Hepatocyte (in vitro differentiated cells): ENCODE measurements around the gene MACROD2. TPM values are rescaled to one million over a fixed set of nuclear protein-coding genes. Genes with fewer than 3 reads are reported as not detected.

Experiments used
- DNase-seq: peaks from one replicate; pipeline ENCODE4 v3.0.0-alpha.2; 2016; ENCODE audit warnings: low spot score
- H2AFZ ChIP-seq: fragments of 200-600 bp; sonication (generic); 2 replicates; pipeline ENCODE4 v1.6.0; 2016; ENCODE audit warnings: antibody characterized with exemption, mild to moderate bottlenecking
- H3K27ac ChIP-seq: fragments of 200-600 bp; sonication (generic); 2 replicates; pipeline ENCODE4 v1.5.1; 2016; ENCODE audit warnings: mild to moderate bottlenecking
- H3K27me3 ChIP-seq: fragments of 200-600 bp; sonication (generic); 2 replicates; pipeline ENCODE4 v1.6.1; 2016
- H3K36me3 ChIP-seq: fragments of 200-600 bp; sonication (generic); replicated peaks from 2 replicates; pipeline ENCODE4 v1.5.1; 2016; ENCODE audit warnings: low read depth; ENCODE audit not compliant: insufficient read depth
- H3K4me1 ChIP-seq: fragments of 200-600 bp; sonication (generic); 2 replicates; pipeline ENCODE4 v1.5.1; 2016; ENCODE audit warnings: mild to moderate bottlenecking, moderate library complexity; ENCODE audit not compliant: insufficient read depth
- H3K4me2 ChIP-seq: fragments of 200-600 bp; sonication (generic); 2 replicates; pipeline ENCODE4 v1.6.0; 2016
- H3K4me3 ChIP-seq: fragments of 200-600 bp; sonication (generic); 2 replicates; pipeline ENCODE4 v1.5.1; 2016; ENCODE audit warnings: mild to moderate bottlenecking
- H3K79me2 ChIP-seq: fragments of 200-600 bp; sonication (generic); 2 replicates; pipeline ENCODE4 v1.6.0; 2017; ENCODE audit warnings: mild to moderate bottlenecking
- H3K9me2 ChIP-seq: fragments of 200-600 bp; sonication (generic); replicated peaks from 2 replicates; pipeline ENCODE4 v1.6.0; 2017; ENCODE audit warnings: mild to moderate bottlenecking; ENCODE audit not compliant: insufficient read depth
- H3K9me3 ChIP-seq: fragments of 200-600 bp; sonication (generic); 2 replicates; pipeline ENCODE4 v1.5.1; 2016; ENCODE audit warnings: low read depth, mild to moderate bottlenecking
- H4K20me1 ChIP-seq: fragments of 200-600 bp; sonication (generic); 2 replicates; pipeline ENCODE4 v1.6.0; 2016; ENCODE audit warnings: mild to moderate bottlenecking; ENCODE audit not compliant: insufficient read depth, poor library complexity, severe bottlenecking
- CTCF ChIP-seq: fragments of 200-600 bp; sonication (generic); IDR thresholded peaks from 2 replicates; pipeline ENCODE4 v1.5.1; 2016; ENCODE audit warnings: antibody characterized with exemption, mild to moderate bottlenecking; ENCODE audit not compliant: poor library complexity
- EZH2 ChIP-seq: fragments of 200-600 bp; sonication (generic); IDR thresholded peaks from 2 replicates; pipeline ENCODE4 v1.6.1; 2016; ENCODE audit warnings: antibody characterized with exemption, mild to moderate bottlenecking, borderline replicate concordance
- EZH2phosphoT487 ChIP-seq: fragments of 200-600 bp; sonication (generic); IDR thresholded peaks from one replicate; pipeline ENCODE4 v1.6.1; 2018; ENCODE audit warnings: antibody characterized with exemption, mild to moderate bottlenecking, low read depth, moderate library complexity; ENCODE audit not compliant: unreplicated experiment, severe bottlenecking
- WGBS: methylation state at CpG from one replicate; pipeline ENCODE4 v1.1.6; 2016; ENCODE audit warnings: low lambda C conversion rate; ENCODE audit errors: missing lambda C conversion rate; 5-methylcytosine and 5-hydroxymethylcytosine counted together
- polyA plus RNA-seq: library from polyadenylated mRNA; unstranded; fragments of >200 nt; fragmentation: Nextera tagmentation; extraction: Ambion mirVana; gene quantifications from 2 replicates; pipeline ENCODE4 v1.2.1, GENCODE V29; 2016
- total RNA-seq: library from RNA; depleted of rRNA; stranded (reverse); fragments of >200 nt; gene quantifications from 2 replicates; pipeline ENCODE4 v1.2.3, GENCODE V29; 2014

MACROD2 gene
- total and polyA plus RNA-seq, 2 experiments from 2014 or later: 2.4 to 3.1 TPM

- TF ChIP-seq CTCF: no peak
- H2AFZ ChIP-seq: no peak overlapping the region
These were observed 1084.5 kb downstream of the MACROD2 start for GRCh38 chr20:15079594-15080340.

GRCh38 chr20:15081261-15081660, 1085.9 kb downstream of the MACROD2 start:
- 60% methylated on average over 1 of the region's 1 CpG for WGBS
- Histone ChIP-seq H3K27me3 (no peaks in the 10 kb centered on the region), H4K20me1 (no peaks in the 10 kb centered on the region), H3K9me3 (no peaks in the 10 kb centered on the region), H3K27ac (no peak overlapping the region), H2AFZ (no peak overlapping the region), H3K4me3 (no peak overlapping the region), H3K4me2 (no peak overlapping the region), H3K9me2 (no peaks in the 10 kb centered on the region), H3K4me1 (peaks cover 5% of the 10 kb centered on the region), H3K36me3 (no peaks in the 10 kb centered on the region), H3K79me2 (no peaks in the 10 kb centered on the region)
- no peak for TF ChIP-seq EZH2
- no peak for DNase-seq

More at GRCh38 chr20:15079594-15080340, 1084.5 kb downstream of the MACROD2 start:
- H3K9me3 ChIP-seq: no peaks in the 10 kb centered on the region
- peaks cover 5% of the 10 kb centered on the region for H3K4me1 ChIP-seq
- no peaks in the 10 kb centered on the region for H4K20me1 ChIP-seq
- H3K27me3 ChIP-seq: no peaks in the 10 kb centered on the region
- no peak for DNase-seq
- no peak overlapping the region for H3K4me3 ChIP-seq
- H3K9me2 ChIP-seq: no peaks in the 10 kb centered on the region
- H3K79me2 ChIP-seq: no peaks in the 10 kb centered on the region
- WGBS: 100% methylated on average over 1 of the region's 1 CpG
- H3K36me3 ChIP-seq: no peaks in the 10 kb centered on the region
- H3K4me2 ChIP-seq: no peak overlapping the region
- no peak overlapping the region for H3K27ac ChIP-seq

GRCh38 chr20:15091421-15092037, 1096.2 kb downstream of the MACROD2 start:
- H3K4me2 ChIP-seq: no peak overlapping the region
- no peak for DNase-seq
- H2AFZ ChIP-seq: no peak overlapping the region
- H3K4me3 ChIP-seq: no peak overlapping the region
- TF ChIP-seq EZH2phosphoT487: no peak
- TF ChIP-seq CTCF: no peak
- no peak for TF ChIP-seq EZH2
- no peaks in the 10 kb centered on the region for H3K79me2 ChIP-seq
- H4K20me1 ChIP-seq: no peaks in the 10 kb centered on the region
- no peaks in the 10 kb centered on the region for H3K9me2 ChIP-seq
- H3K4me1 ChIP-seq: no peaks in the 10 kb centered on the region
- H3K27ac ChIP-seq: no peak overlapping the region
- H3K9me3 ChIP-seq: no peaks in the 10 kb centered on the region
- H3K36me3 ChIP-seq: no peaks in the 10 kb centered on the region
- no peaks in the 10 kb centered on the region for H3K27me3 ChIP-seq
- WGBS: 78% methylated on average over 4 of the region's 4 CpGs

GRCh38 chr20:15098351-15098750, 1103.0 kb downstream of the MACROD2 start:
- Histone ChIP-seq H4K20me1 (no peaks in the 10 kb centered on the region), H3K36me3 (no peaks in the 10 kb centered on the region), H3K4me1 (no peaks in the 10 kb centered on the region), H2AFZ (no peak overlapping the region), H3K27ac (no peak overlapping the region), H3K9me2 (no peaks in the 10 kb centered on the region), H3K27me3 (no peaks in the 10 kb centered on the region), H3K4me2 (no peak overlapping the region), H3K9me3 (no peaks in the 10 kb centered on the region), H3K79me2 (no peaks in the 10 kb centered on the region), H3K4me3 (no peak overlapping the region)
- TF ChIP-seq CTCF (no peak), EZH2 (no peak), EZH2phosphoT487 (no peak)
- no peak for DNase-seq
- WGBS: 94% methylated on average over 4 of the region's 4 CpGs
